Naive thymus-derived CD4-positive, alpha-beta T cell (primary cell): ENCODE data around the gene VCP. TPM values are rescaled to one million over a fixed set of nuclear protein-coding genes. Genes with fewer than 3 reads are reported as not detected.
A peak's percentile ranks its signal among the peaks of the same experiment; 100 is the strongest.

Experiments used
- ATAC-seq: fragments of 150-1000 bp; cut with Tn5 transposase; 2 replicates; pipeline ENCODE4 v1.10.0; 2021; ENCODE audit warnings: mild to moderate bottlenecking, moderate library complexity
- CTCF ChIA-PET: fragments of 350-600 bp; sonication (Branson Sonifier 250); formaldehyde crosslinking; loops from one replicate; lab custom pipeline; 2021; ENCODE audit warnings: antibody characterized with exemption; lab: Charles Lee
- POLR2A ChIA-PET: fragments of 350-600 bp; sonication (Branson Sonifier 250); formaldehyde crosslinking; loops from one replicate; lab custom pipeline; 2021; ENCODE audit warnings: antibody characterized with exemption, inconsistent platforms; lab: Charles Lee
- DNase-seq, 9 donors: peaks; one replicate each; pipeline versions ENCODE4 v3.0.0 to v3.0.0-alpha.2; 2020 to 2022; ENCODE audit warnings: mixed read lengths in 1 of 9
- H3K27ac ChIP-seq: one replicate; pipeline ENCODE4 v1.7.0; 2013; ENCODE audit warnings: mild to moderate bottlenecking, low read depth, low read length, moderate library complexity
- H3K27me3 ChIP-seq, 2 donors: one replicate each; pipeline ENCODE4 v1.7.0; 2013; ENCODE audit warnings: low read length in 2 of 2, mild to moderate bottlenecking in 2 of 2, moderate library complexity in 2 of 2; ENCODE audit not compliant: control insufficient read depth in 2 of 2, insufficient read depth in 2 of 2
- H3K36me3 ChIP-seq, 3 experiments: 1 replicate in 2 of 3; 2 replicates in 1 of 3; pipeline ENCODE4 v1.7.0; 2013; ENCODE audit warnings: low read length in 3 of 3, mild to moderate bottlenecking in 3 of 3, moderate library complexity in 1 of 3; ENCODE audit not compliant: insufficient read depth in 3 of 3, control insufficient read depth in 2 of 3
- H3K4me1 ChIP-seq, 2 donors: one replicate each; pipeline ENCODE4 v1.7.0; 2013; ENCODE audit warnings: low read length in 2 of 2, mild to moderate bottlenecking in 2 of 2, moderate library complexity in 1 of 2; ENCODE audit not compliant: control insufficient read depth in 2 of 2, insufficient read depth in 2 of 2
- H3K4me3 ChIP-seq: 2 replicates; pipeline ENCODE4 v1.7.0; 2013; ENCODE audit warnings: mild to moderate bottlenecking, low read length
- H3K9me3 ChIP-seq, 3 experiments: 1 replicate in 2 of 3; 2 replicates in 1 of 3; pipeline ENCODE4 v1.7.0; 2013; ENCODE audit warnings: low read length in 3 of 3; ENCODE audit not compliant: control insufficient read depth in 2 of 3
- H3K27ac Mint-ChIP-seq, 9 donors: one replicate each; pipeline ENCODE4 v1.8.0; 2020 to 2022; ENCODE audit warnings: mixed read lengths in 9 of 9, mild to moderate bottlenecking in 8 of 9, moderate library complexity in 5 of 9, inconsistent platforms in 2 of 9
- H3K27me3 Mint-ChIP-seq, 5 donors: one replicate each; pipeline ENCODE4 v1.8.0; 2021 to 2022; ENCODE audit warnings: mixed read lengths in 5 of 5, mild to moderate bottlenecking in 1 of 5
- H3K36me3 Mint-ChIP-seq, 5 donors: one replicate each; pipeline ENCODE4 v1.8.0; 2020 to 2022; ENCODE audit warnings: mixed read lengths in 5 of 5, mild to moderate bottlenecking in 3 of 5, inconsistent platforms in 1 of 5
- H3K4me1 Mint-ChIP-seq, 7 donors: one replicate each; pipeline ENCODE4 v1.8.0; 2020 to 2022; ENCODE audit warnings: mixed read lengths in 7 of 7, mild to moderate bottlenecking in 3 of 7, inconsistent platforms in 1 of 7
- H3K4me3 Mint-ChIP-seq, 10 donors: one replicate each; pipeline ENCODE4 v1.8.0; 2020 to 2022; ENCODE audit warnings: mild to moderate bottlenecking in 10 of 10, mixed read lengths in 10 of 10, moderate library complexity in 6 of 10, inconsistent platforms in 2 of 10
- H3K9me3 Mint-ChIP-seq, 11 donors: one replicate each; pipeline ENCODE4 v1.8.0; 2020 to 2022; ENCODE audit warnings: mixed read lengths in 11 of 11, mild to moderate bottlenecking in 4 of 11, inconsistent platforms in 1 of 11, moderate library complexity in 1 of 11
- intact Hi-C, 2 donors: fragments of 100-400 bp; cut with micrococcal nuclease; formaldehyde crosslinking; loops; one replicate each; pipeline ENCODE4 v1.15.1; 2023
- polyA plus RNA-seq, 2 donors: library from polyadenylated mRNA; unstranded; fragments of 300-500 nt; fragmentation: Illumina TruSeq; gene quantifications; one replicate each; pipeline ENCODE4 v1.2.3, GENCODE V29; 2021
- total RNA-seq, 6 experiments: library from RNA in 5 of 6; stranded (reverse) in 5 of 6; gene quantifications; 1 replicate in 5 of 6; 2 replicates in 1 of 6; pipeline ENCODE4 v1.2.3 and lab custom pipeline; 2021 to 2026

The VCP gene
- total RNA-seq (100 to 1,000 TPM; 138 to 259 (median 202) TPM), polyA plus RNA-seq (100 to 1,000 TPM; 134 to 198 TPM), total RNA-seq (lab: John Stamatoyannopoulos, UW) (406 reads per million, percentile 97 among the genes with 10 or more reads in this experiment)

DNA sequence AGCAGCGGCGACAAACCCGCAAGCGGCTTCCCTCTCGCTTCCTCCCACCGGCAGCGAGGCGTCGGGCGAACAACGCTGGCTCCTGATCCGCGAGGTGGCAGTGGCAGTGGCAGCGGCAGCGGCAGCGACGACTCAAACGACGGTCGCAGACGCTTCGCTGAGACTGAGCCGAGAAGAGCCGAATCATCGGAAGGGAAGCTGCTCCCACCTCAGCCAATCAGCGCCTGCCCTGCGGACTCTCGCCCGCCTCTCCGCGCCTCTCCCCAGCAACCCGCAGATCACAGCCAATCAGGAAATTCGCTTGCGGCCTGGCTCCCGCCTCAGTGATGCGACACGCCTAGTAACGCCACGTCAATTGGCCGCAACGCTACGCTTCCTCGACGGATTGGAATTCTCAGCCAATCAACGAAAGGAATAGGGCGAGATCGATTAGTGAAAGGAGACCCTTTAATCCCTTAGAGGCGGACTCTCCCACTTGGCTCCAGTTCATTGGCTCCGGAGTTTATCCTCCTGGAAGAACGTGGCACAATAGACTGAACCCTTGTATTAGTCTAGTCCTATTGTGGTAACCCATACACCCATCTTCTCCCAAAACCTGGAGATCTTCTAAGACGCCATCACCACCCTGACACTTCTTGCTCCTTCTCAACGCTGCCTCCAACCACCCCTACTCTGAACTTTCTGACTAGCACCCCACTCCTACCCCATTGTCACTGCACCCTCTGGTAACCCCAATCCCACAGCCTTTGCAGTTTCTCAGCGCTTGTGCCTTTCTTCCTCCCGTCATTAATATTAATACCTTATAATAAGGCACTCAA is at the start of gene VCP:
TSS of gene VCP (minus strand) at position 165 of the 818 bp plus-strand sequence. CDS start 272 bp downstream, outside the sequence.
- intact Hi-C loops = loop anchor here (1.0 to 10.0 kb wide), 14 partner anchors 8 to 742 kb away; partner anchors contain the start of genes DNAJB5 (in 2 of the 2), HINT2 (in 2 of the 2), PIGO (in 2 of the 2) and CCL27 (in 1 of the 2)
- peaks cover 3 to 17% (median 3%) of the 10 kb centered on the region in 3 experiments for H3K36me3 ChIP-seq
- H3K27ac Mint-ChIP-seq = peak within 1 kb of the TSS; percentile 81 to 96 (median 91)
- CTCF ChIA-PET = interaction anchor here (0.6 to 2.3 kb wide), 2 partner anchors 23 to 721 kb away, joined by 3 to 11 read pairs; partner anchors contain the start of gene PIGO
- H3K27ac ChIP-seq = peak within 1 kb of the TSS; percentile 93
- peaks cover 0 to 30% (median 10%) of the 10 kb centered on the region in 5 donors for H3K36me3 Mint-ChIP-seq
- H3K27me3 ChIP-seq = no peaks in the 10 kb centered on the region
- peak within 1 kb of the TSS; percentile 74 to 95 (median 88) for H3K4me3 Mint-ChIP-seq
- H3K27me3 Mint-ChIP-seq = peaks cover 0 to 3% (median 0%) of the 10 kb centered on the region in 5 donors
- H3K4me3 ChIP-seq = peak within 1 kb of the TSS; percentile 53
- H3K4me1 Mint-ChIP-seq = peaks cover 34 to 67% (median 47%) of the 10 kb centered on the region in 7 donors
- H3K4me1 ChIP-seq = peaks cover 22 to 38% of the 10 kb centered on the region in 2 donors
- POLR2A ChIA-PET = interaction anchor here (0.6 to 2.9 kb wide), 11 partner anchors 9 to 657 kb away, joined by 3 to 25 read pairs (median 7); partner anchors contain the start of genes ATOSB, CCDC107, PIGO and RMRP
- peak; percentile 80 to 99 (median 98) for DNase-seq
- ATAC-seq = peak; percentile 92
- H3K9me3 ChIP-seq = no peaks in the 10 kb centered on the region
- H3K9me3 Mint-ChIP-seq = peaks cover 0 to 2% (median 0%) of the 10 kb centered on the region in 11 donors

DNA sequence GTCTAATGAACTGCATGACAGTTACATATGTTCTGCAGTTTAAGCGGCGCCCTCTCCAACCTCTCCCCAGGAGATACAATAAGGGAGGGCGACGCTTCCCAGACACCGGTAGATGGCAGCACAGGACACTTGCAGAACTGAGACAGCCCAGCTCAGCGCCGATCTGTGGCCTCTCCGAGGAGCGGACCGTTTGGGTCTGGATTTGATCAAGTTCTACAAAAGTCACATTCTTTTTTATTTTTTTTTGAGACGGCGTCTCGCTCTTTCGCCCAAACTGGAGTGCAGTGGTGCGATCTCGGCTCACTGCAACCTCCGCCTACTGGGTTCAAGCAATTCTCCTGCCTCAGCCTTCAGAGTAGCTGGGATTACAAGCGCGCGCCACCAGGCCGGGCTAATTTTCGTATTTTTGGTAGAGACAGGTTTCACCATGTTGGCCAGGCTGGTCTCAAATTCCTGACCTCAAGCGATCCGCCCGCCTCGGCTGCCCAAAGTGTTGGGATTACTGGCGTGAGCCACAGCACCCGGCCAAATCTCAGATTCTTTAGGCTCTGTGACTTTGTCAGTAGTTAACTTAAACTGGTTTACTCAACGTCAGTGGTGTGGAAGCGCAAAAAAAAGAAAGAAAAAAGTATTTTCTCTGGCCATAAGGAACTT is 44.6 kb upstream of the VCP start:
- Mint-ChIP-seq H3K9me3 (no peaks in the 10 kb centered on the region), H3K4me1 (peaks cover 27 to 43% (median 41%) of the 10 kb centered on the region in 7 donors), H3K36me3 (peaks cover 0 to 2% (median 0%) of the 10 kb centered on the region in 5 donors), H3K27ac (peak overlapping the region; percentile 89 to 98 (median 94)), H3K4me3 (peak overlapping the region; percentile 88 to 100 (median 93)), H3K27me3 (peaks cover 0 to 6% (median 0%) of the 10 kb centered on the region in 5 donors)
- no peaks in the 10 kb centered on the region for H3K36me3 ChIP-seq
- peak overlapping the region; percentile 82 for H3K4me3 ChIP-seq
- no peaks in the 10 kb centered on the region for H3K27me3 ChIP-seq
- H3K9me3 ChIP-seq = no peaks in the 10 kb centered on the region
- CTCF ChIA-PET = interaction anchor here (0.6 to 2.6 kb wide), 10 partner anchors 14 to 504 kb away, joined by 3 to 19 read pairs (median 6); partner anchors contain the start of gene STOML2
- peak; percentile 67 to 91 (median 87) for DNase-seq
- peaks cover 26 to 33% of the 10 kb centered on the region in 2 donors for H3K4me1 ChIP-seq
- POLR2A ChIA-PET = interaction anchor here (1.0 to 4.6 kb wide), 3 partner anchors 14 to 135 kb away, joined by 3 to 32 read pairs (median 7); partner anchors contain the start of genes PIGO and STOML2
- ATAC-seq = peak; percentile 77
- H3K27ac ChIP-seq = peak overlapping the region; percentile 79
- intact Hi-C loops = loop anchor here (1.0 to 10.0 kb wide), 31 partner anchors 14 to 1952 kb away; partner anchors contain the start of genes CREB3 (in 2 of the 2), DNAJB5 (in 2 of the 2), PIGO (in 2 of the 2) and RNF38 (in 2 of the 2)

DNA sequence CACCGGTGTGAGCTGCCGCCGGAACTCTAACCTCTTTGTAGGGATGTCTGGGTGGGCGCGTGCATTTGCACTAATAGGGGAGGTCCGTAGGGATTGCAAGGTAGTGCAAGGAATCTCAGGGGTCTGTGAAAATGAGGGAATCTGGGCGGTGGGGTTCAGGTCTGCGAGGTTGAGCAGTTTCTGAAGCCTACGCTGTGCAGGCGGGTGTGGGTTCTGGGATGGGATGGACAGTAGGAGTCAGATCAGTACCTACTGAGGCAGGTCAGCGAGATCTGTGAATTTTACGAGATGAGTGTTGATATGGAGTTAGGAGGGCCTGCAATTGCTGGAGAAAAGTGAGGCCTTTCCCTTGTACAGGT is 44.1 kb upstream of the VCP start:
- H3K27ac ChIP-seq = peak overlapping the region; percentile 79
- no peaks in the 10 kb centered on the region for H3K27me3 ChIP-seq
- ChIA-PET POLR2A (interaction anchor here (1.0 to 4.6 kb wide), 4 partner anchors 13 to 135 kb away, joined by 3 to 32 read pairs (median 9); partner anchors contain the start of genes PIGO, STOML2 and VCP), CTCF (interaction anchor here (0.6 to 2.6 kb wide), 9 partner anchors 14 to 504 kb away, joined by 3 to 19 read pairs (median 5); partner anchors contain the start of gene STOML2)
- H3K9me3 ChIP-seq = no peaks in the 10 kb centered on the region
- Mint-ChIP-seq H3K4me1 (peaks cover 31 to 48% (median 46%) of the 10 kb centered on the region in 7 donors), H3K36me3 (peaks cover 0 to 2% (median 0%) of the 10 kb centered on the region in 5 donors), H3K27ac (peak overlapping the region; percentile 89 to 98 (median 94)), H3K4me3 (peak overlapping the region; percentile 88 to 100 (median 93)), H3K9me3 (no peaks in the 10 kb centered on the region), H3K27me3 (peaks cover 0 to 6% (median 0%) of the 10 kb centered on the region in 5 donors)
- ATAC-seq = no peak
- peak overlapping the region; percentile 82 for H3K4me3 ChIP-seq
- H3K36me3 ChIP-seq = no peaks in the 10 kb centered on the region
- DNase-seq = no peak
- intact Hi-C loops = loop anchor here (1.0 to 10.0 kb wide), 31 partner anchors 13 to 1952 kb away; partner anchors contain the start of genes CREB3 (in 2 of the 2), DNAJB5 (in 2 of the 2), PIGO (in 2 of the 2) and RNF38 (in 2 of the 2)
- peaks cover 30 to 37% of the 10 kb centered on the region in 2 donors for H3K4me1 ChIP-seq

DNA sequence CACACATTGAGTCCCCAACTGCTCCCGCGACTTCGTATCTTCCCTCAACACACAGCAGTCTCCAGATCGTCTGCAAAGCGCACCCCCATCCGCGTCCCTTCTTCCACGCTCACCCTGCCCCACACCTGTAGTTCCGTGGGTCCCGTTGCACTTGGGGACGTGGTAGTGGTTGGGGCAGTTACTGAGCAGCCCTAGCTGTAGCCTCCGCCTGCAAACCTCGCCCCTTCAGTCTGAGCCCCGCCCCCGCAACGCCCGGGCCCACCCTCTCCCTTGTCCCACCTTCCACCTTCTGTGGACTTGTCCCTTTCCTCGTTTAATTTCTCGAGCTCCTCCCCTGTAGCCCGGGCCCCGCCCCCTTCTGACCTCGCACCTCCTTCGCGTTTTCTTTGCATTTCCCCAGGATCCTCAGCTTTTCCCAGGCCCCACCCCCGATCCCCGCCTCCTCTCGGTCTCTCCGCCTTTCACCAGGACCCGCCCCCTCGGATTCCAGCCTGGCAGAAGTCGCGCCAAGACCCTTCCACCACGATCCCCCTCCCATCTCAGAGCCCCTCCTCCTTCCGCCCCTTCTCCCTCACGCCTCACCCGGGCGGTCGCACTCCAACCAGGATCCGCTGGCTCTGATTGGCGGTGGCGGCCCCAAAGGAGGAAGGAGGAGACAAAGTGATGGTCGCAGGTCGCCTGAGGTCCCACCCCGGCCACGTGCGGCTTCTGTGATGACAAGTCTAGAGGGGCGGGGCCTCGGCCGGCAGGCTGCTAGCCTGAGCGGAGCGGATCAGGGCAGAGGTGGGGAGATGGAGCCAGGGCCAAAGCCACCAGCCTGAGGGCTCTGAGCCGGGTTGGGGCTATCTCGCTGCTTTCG is 43.5 kb upstream of the VCP start, which contains the start of gene ATOSB:
TSS of gene ATOSB (minus strand) at position 183 of the 859 bp plus-strand sequence. CDS start 7,588 bp downstream, outside the sequence.
- peaks cover 0 to 2% (median 0%) of the 10 kb centered on the region in 5 donors for H3K36me3 Mint-ChIP-seq
- Histone ChIP-seq H3K9me3 (no peaks in the 10 kb centered on the region), H3K4me1 (peaks cover 32 to 40% of the 10 kb centered on the region in 2 donors), H3K27me3 (no peaks in the 10 kb centered on the region), H3K36me3 (no peaks in the 10 kb centered on the region), H3K4me3 (peak within 1 kb of the TSS; percentile 82), H3K27ac (peak within 1 kb of the TSS; percentile 79)
- H3K4me1 Mint-ChIP-seq = peaks cover 32 to 53% (median 50%) of the 10 kb centered on the region in 7 donors
- POLR2A ChIA-PET = interaction anchor here (0.8 to 4.6 kb wide), 5 partner anchors 9 to 44 kb away, joined by 3 to 32 read pairs (median 7); partner anchors contain the start of genes FANCG, PIGO, STOML2 and VCP
- peak within 1 kb of the TSS; percentile 88 to 100 (median 93) for H3K4me3 Mint-ChIP-seq
- DNase-seq (peak; percentile 78 to 89 (median 84)), ATAC-seq (peak; percentile 71)
- intact Hi-C loops = loop anchor here (1.0 to 10.0 kb wide), 32 partner anchors 13 to 1951 kb away; partner anchors contain the start of genes CREB3 (in 2 of the 2), DNAJB5 (in 2 of the 2), PIGO (in 2 of the 2) and RNF38 (in 2 of the 2)
- CTCF ChIA-PET = interaction anchor here (0.6 to 2.9 kb wide), 10 partner anchors 10 to 437 kb away, joined by 3 to 19 read pairs (median 7); partner anchors contain the start of genes PIGO and STOML2
- peaks cover 0 to 4% (median 0%) of the 10 kb centered on the region in 5 donors for H3K27me3 Mint-ChIP-seq
- no peaks in the 10 kb centered on the region for H3K9me3 Mint-ChIP-seq
- H3K27ac Mint-ChIP-seq = peak within 1 kb of the TSS; percentile 89 to 98 (median 94)
